GM04504 (cell line): ENCODE data around the gene FGF10.

ENCODE experiments used
- DNase-seq: peaks from one replicate; pipeline ENCODE4 v3.0.0-alpha.2; 2012; ENCODE audit warnings: low read depth

Gene FGF10

GRCh38 chr5:44389090-44389822 lies at the start of gene FGF10:
Gene FGF10, minus strand, starts transcription at chr5:44389420. Its CDS starts 738 bp downstream, at chr5:44388682.
- DNase-seq = no peak

GRCh38 chr5:44426944-44427343 lies 37.7 kb upstream of the FGF10 start:
- DNase-seq = no peak

GRCh38 chr5:44412286-44412685 lies 23.1 kb upstream of the FGF10 start:
- DNase-seq = no peak

GRCh38 chr5:44402084-44402483 lies 12.9 kb upstream of the FGF10 start:
- DNase-seq = no peak

- DNase-seq = no peak
Observed at GRCh38 chr5:44401611-44402010, 12.4 kb upstream of the FGF10 start.

- no peak for DNase-seq
Observed at GRCh38 chr5:44398382-44398781, 9.2 kb upstream of the FGF10 start.

- no peak for DNase-seq
Observed at GRCh38 chr5:44396312-44396711, 7.1 kb upstream of the FGF10 start.

GRCh38 chr5:44390351-44390750 lies 1.1 kb upstream of the FGF10 start:
- DNase-seq = no peak

GRCh38 chr5:44389823-44390143 lies 563 bp upstream of the FGF10 start:
- no peak for DNase-seq

GRCh38 chr5:44388321-44389089 lies 715 bp downstream of the FGF10 start:
- no peak for DNase-seq

- no peak for DNase-seq
Observed at GRCh38 chr5:44387921-44388320, 1.3 kb downstream of the FGF10 start.

GRCh38 chr5:44387406-44387805 lies 1.8 kb downstream of the FGF10 start:
- no peak for DNase-seq

- DNase-seq = no peak
Observed at GRCh38 chr5:44385291-44385900, 3.8 kb downstream of the FGF10 start.

- no peak for DNase-seq
Observed at GRCh38 chr5:44384816-44385215, 4.4 kb downstream of the FGF10 start.

GRCh38 chr5:44382894-44383293 lies 6.3 kb downstream of the FGF10 start:
- DNase-seq = no peak

- DNase-seq = no peak
Observed at GRCh38 chr5:44377057-44377456, 12.2 kb downstream of the FGF10 start.

- DNase-seq = no peak
Observed at GRCh38 chr5:44372028-44372427, 17.2 kb downstream of the FGF10 start.

GRCh38 chr5:44367203-44367602 lies 22.0 kb downstream of the FGF10 start:
- DNase-seq = no peak

GRCh38 chr5:44365345-44365744 lies 23.9 kb downstream of the FGF10 start:
- peak; percentile 7 for DNase-seq

- DNase-seq = no peak
Observed at GRCh38 chr5:44364097-44364496, 25.1 kb downstream of the FGF10 start.

GRCh38 chr5:44361342-44362001 lies 27.7 kb downstream of the FGF10 start:
- no peak for DNase-seq

- no peak for DNase-seq
Observed at GRCh38 chr5:44360919-44361318, 28.3 kb downstream of the FGF10 start.

GRCh38 chr5:44358421-44358820 lies 30.8 kb downstream of the FGF10 start:
- no peak for DNase-seq
